NCI-H128 (cell line): Measurements from ENCODE around the gene CIDEC.

ENCODE experiments used
- DNase-seq: peaks from one replicate; lab custom pipeline; 2025; ENCODE audit not compliant: unreplicated experiment; lab: John Stamatoyannopoulos, UW

Gene CIDEC

DNA sequence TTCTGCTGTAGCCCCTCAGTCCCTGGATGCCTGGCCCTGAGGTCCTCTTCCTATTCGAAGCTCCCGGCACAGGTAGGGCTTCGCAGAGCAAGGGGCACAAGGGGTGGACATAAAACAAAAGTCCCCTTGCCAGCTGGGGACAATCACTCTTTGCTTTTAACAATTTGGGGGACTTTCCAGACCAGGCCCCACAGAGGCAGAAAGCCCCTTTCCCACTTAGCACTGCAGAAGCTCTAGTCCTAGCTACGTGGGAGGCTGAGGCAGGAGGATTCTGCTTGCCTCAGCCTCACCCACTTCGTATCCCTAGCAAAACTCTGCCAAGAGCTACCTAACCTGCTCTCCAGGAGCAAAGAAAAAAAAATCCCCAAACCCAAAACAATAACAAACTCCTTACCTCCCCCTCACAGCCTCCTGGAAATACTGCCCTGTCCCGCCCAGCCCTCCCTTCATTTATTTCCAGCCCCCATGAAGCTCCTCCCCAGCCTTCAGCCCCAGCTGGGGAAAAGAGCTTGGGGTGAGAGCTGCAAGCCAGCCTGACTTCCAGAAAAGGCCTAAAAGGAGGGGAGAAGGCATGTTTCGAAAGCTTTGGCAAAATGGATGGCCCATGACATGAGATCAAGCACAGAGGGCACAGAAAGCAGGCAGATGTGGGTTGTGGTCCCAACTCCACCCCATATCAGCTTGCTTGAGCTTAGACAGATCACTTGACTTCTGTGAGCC lies at the start of gene CIDEC:
Gene CIDEC, minus strand, starts transcription at position 424 of the 720 bp plus-strand sequence. CDS start 1,767 bp downstream, outside the sequence.
- DNase-seq: no peak

DNA sequence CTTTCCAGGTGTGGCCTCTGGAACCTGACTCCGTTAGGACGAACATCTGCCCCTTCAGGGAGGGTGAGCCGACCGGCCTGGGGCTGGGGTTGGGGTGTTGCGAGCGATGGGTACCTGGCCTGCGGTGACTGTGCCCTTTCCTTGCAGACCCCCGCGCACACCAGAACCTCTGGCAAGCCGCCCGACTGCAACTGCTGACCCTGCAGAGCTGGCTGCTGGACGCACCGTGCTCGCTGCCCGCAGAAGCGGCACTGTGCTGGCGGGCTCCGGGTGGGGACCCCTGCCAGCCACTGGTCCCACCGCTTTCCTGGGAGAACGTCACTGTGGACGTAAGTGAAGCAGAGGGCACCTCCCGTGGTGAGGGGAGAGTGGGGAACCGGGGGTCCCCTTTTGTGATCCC lies 48.1 kb upstream of the CIDEC start:
- DNase-seq: no peak

GRCh38 chr3:9918261-9919038 lies 38.4 kb upstream of the CIDEC start:
- DNase-seq: no peak

GRCh38 chr3:9917820-9918219 lies 37.8 kb upstream of the CIDEC start:
- no peak for DNase-seq

DNA sequence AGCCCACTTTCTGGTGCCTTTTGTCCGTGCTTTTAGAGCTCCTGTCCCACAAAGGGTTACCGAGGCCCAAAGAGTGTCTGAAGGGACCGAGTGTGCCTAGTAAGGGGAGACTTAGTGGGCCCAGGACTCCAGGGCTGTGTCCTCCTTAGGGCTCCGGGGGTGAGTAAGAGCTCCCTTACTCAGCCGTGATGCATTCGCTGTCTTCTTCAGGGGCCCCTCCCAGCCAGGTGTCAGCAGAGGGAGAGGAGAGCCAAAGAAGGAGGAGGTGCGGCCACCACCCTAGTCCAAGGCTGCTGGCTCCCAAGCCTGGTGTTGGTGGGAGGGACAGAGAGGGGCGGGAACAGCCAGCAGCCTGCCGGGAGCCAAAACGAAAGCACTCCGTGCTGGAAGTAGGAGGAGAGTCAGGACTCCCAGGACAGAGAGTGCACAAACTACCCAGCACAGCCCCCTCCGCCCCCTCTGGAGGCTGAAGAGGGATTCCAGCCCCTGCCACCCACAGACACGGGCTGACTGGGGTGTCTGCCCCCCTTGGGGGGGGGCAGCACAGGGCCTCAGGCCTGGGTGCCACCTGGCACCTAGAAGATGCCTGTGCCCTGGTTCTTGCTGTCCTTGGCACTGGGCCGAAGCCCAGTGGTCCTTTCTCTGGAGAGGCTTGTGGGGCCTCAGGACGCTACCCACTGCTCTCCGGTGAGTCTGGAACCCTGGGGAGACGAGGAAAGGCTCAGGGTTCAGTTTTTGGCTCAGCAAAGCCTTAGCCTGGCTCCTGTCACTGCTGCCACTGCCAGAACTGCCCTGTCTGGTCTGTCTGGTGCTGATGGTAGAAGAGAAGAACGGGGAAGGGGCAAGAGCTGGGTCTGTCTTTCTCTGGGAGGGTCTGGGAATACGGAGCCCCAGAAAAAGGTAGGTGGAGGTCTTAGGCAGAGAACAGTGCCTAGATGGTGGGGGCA lies 37.0 kb upstream of the CIDEC start, which contains the start of gene IL17RC:
Gene IL17RC, plus strand, starts transcription at position 365 of the 947 bp plus-strand sequence. Its CDS starts 218 bp downstream, at position 583.
- DNase-seq: peak; percentile 16

GRCh38 chr3:9916346-9916733 lies 36.3 kb upstream of the CIDEC start:
- no peak for DNase-seq

DNA sequence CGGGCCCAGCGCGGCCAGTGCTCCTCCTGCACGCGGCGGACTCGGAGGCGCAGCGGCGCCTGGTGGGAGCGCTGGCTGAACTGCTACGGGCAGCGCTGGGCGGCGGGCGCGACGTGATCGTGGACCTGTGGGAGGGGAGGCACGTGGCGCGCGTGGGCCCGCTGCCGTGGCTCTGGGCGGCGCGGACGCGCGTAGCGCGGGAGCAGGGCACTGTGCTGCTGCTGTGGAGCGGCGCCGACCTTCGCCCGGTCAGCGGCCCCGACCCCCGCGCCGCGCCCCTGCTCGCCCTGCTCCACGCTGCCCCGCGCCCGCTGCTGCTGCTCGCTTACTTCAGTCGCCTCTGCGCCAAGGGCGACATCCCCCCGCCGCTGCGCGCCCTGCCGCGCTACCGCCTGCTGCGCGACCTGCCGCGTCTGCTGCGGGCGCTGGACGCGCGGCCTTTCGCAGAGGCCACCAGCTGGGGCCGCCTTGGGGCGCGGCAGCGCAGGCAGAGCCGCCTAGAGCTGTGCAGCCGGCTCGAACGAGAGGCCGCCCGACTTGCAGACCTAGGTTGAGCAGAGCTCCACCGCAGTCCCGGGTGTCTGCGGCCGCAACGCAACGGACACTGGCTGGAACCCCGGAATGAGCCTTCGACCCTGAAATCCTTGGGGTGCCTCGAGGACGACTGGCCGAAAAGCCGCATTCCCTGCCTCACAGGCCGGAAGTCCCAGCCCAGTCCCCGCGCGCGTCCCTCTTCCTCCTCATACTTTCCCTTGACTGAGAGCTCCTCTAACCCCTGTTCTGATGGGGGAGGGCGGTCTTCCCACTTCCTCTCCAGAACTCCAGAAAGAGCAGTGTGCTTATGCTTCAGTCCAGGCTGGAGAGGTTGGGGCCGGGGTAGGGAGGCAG lies 35.4 kb upstream of the CIDEC start:
- DNase-seq: peak; percentile 6

GRCh38 chr3:9914559-9915253 lies 34.7 kb upstream of the CIDEC start:
- no peak for DNase-seq

- no peak for DNase-seq
Measured at GRCh38 chr3:9914011-9914410, 34.0 kb upstream of the CIDEC start.

DNA sequence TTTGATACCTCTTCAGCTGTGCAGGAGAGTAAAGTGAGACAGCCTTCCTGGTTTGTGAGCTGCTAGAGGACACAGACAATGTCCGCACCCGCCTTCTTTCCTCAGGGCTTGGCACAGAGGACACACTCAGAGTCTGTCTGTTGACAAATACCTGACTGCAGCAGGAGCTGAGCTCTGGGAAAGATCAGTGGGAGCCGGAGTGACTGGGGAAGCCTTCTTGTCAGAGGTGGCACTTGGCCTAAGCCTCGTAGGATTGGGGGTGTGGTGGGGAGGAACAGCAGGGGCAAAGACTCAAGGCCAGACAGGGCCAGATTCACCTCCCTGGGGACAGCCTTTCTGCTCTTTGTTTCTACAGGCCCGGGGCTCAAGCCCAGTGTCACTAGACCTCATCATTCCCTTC lies 33.5 kb upstream of the CIDEC start:
- DNase-seq: no peak

- no peak for DNase-seq
Measured at GRCh38 chr3:9912294-9912935, 32.4 kb upstream of the CIDEC start.

DNA sequence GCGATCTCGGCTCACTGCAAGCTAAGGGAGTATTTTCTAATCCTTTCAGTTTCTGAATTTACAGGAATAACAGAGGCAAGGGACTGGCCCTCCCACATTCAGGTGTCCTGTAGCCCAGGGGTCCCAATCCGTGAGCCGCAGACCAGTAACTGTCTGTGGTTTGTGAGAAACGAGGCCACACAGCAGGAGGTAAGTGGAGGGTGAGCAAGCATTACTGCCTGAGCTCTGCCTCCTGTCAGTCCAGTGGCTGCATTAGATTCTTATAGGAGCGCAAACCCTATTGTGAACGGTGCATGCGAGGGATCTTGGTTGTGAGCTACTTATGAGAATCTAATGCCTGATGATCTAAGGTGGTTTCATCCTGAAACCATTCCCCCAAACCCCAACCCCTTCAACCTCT lies 31.8 kb upstream of the CIDEC start:
- DNase-seq: no peak

DNA sequence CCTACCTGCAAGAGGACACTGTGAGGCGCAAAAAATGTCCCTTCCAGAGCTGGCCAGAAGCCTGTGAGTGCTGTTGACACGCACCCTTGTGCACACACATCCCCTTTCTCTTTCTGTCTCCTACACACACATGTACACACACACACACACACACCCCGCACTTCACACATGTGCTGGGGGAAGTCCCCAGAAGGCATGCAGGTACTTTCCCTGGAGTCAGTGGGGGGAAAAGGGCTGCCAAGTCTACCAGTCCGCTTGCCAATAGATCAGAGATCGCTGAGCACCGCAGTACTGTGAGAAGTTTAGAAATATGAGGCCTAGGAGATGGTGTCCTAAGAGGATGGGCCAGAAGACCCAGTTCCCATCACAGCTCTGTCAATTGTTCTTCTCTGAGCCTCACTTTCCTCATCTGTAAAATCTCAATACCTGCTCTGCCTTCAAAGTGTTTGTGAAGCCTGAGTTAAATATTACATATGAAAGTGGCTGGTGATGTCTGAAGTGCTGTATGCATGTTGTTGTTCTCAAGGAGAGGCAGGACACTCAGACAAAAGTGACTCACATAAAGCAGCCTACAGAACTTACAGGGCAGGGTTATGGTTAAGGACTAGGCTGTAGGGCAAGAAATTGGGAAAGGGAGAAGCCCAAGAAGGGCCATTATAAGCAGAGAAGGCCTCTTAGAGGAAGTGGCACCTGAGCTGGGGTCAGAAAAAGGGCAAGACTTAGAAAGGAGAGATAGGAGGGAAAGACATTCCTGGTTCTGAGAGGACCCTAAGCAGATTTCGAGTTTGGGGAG lies 29.4 kb upstream of the CIDEC start:
- DNase-seq: no peak

DNA sequence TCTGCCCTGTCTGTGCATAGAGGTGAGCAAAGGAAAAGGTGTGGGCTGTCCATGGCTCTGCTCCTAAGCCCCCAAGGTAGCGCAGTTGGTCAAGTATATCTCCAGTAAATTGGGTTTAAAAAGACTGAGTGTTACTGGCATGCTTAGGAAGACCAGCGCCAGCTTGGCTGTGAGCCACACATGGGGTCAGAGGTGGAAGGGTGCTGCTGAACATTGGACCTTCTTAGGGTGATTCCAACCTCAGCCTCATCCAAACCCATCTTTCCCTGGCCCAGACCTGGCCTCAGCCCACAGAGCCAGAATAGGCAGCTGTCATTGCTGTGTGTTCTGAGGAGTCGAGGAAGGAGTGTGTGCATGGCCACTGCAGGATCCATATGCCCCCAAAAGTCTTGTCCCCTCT lies 28.2 kb upstream of the CIDEC start:
- no peak for DNase-seq

DNA sequence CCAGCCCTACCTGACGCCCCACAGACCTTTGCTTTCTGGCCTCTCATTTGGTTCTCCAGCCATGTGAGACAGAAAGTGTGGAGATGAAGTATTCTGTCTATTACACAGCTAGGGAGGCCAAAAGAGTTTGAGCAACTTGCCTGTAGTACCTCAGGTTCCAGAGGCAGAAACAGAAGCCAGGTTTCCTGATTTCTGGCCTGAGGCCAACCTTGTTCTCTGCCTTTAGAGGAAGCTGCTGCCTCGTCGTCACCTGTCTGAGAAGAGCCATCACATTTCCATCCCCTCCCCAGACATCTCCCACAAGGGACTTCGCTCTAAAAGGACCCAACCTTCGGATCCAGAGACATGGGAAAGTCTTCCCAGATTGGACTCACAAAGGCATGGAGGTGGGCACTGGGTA lies 26.4 kb upstream of the CIDEC start:
- DNase-seq: no peak

- DNase-seq: no peak
Measured at GRCh38 chr3:9903904-9904303, 23.9 kb upstream of the CIDEC start.

DNA sequence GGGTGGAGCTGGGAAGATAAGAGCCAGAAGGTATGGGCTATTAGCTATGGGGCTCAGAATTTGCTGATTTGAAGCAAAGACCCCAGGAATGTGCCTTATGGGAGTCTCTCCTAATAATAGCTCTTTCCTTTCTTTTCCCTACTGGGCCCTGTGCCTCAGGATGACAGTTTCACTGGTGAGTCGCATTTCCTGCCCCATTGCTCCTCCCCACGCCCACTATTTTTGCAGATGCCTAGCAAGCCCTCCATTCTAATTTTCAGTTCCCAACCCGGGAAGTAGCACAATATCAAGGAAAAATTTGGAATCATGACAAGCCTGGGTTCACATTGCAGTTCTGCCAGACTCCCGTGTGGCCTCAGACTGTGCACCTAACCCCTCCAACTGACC lies 23.2 kb upstream of the CIDEC start:
- no peak for DNase-seq
